GM19395 (cell line): ENCODE measurements around the gene DIPK1C.

Experiments
- ATAC-seq: cut with Tn5 transposase; IDR thresholded peaks from one replicate; pipeline ENCODE4 v1.9.1; 2021; ENCODE audit warnings: mild to moderate bottlenecking, moderate library complexity; ENCODE audit not compliant: unreplicated experiment

DIPK1C gene

DNA sequence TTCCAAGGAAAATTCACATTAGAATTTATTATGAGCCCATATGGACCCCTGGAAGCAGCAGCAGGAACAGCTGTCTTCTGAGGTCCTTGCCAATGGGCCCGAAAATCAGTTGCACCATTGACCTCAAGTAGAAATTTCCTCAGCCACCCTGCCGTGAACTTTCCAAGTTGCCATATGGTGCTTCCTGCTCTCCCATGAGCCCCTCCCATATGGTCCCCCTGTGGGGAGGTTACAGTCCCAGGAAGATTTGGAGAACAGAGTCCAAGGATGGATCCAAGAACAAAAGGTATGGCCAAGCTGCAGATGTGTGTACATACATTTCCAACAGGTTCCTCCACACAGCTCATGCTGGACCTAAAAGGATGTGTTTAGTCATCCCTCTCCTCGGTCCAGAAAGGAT lies 34.6 kb downstream of the DIPK1C start:
- ATAC-seq = no peak

DNA sequence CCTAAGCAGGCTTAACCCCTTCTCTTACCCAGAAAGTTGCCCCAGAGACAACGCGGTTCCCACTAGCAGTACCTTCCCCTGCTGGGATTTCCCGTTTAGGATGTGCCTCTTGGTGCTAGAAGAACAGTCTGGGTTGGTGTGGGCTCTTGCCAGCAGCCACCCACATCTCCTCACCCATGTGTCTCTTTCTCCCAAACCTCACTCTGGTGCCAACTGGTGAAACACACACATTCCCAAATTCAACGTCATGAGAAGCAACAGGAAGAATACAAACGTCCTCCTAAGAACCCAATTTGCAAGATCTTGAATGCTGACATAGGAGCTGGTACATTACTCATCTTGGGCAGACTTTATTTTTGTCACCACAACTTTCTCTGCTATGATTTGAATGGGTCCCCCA lies 36.2 kb downstream of the DIPK1C start:
- no peak for ATAC-seq

DNA sequence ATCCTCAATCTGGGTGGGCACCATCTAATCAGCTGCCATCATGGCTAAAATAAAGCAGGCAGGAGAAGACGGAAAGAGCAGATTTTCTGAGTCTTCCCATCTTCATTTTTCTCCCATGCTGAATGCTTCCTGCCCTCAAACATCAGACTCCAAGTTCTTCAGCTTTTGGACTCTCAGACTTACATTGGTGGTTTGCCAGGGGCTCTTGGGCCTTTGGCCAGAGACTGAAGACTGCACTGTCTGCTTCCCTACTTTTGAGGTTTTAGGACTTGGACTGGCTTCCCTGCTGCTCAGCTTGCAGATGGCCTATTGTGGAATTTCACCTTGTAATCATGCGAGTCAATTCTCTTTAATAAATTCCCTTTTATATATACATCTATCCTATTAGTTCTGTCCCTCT lies 36.6 kb downstream of the DIPK1C start:
- no peak for ATAC-seq

DNA sequence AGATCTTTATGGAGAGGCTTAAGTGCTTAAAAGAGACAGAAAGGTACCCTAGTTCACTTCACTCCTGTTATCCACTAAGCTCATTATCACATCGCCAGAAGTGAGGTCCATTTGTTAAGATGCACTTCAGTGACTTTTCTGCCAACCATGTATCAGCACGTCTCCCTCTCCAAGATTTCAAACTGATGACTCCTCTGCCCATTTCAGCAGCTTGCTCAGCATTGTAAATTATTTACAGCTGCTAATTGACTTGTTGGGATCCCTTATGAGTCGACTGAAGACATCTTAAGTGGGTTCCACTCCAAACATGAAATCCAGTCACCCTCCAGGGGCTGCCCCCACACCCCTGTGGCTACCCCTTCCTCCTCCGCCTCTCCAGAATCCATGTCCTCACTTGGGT lies 37.3 kb downstream of the DIPK1C start:
- ATAC-seq = no peak

DNA sequence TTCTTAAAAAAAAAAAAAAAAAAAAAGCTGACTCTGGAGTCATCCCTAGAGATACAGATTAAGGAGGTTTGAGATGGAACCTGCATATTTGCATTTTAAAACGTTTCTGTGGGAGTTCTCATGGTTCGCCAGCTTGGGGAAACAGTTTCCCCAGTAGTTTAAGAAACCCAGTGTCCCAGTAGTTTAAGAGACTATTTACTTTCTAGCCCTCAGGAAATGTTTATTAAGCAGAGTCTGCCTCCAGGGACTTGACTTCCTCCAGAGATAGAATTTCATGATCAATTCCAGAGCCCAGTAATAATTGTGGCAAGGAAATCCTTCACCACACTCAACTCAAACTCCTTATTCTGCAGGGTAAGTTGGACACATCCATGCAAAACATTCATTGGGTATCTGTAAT lies 39.1 kb downstream of the DIPK1C start:
- ATAC-seq = no peak

DNA sequence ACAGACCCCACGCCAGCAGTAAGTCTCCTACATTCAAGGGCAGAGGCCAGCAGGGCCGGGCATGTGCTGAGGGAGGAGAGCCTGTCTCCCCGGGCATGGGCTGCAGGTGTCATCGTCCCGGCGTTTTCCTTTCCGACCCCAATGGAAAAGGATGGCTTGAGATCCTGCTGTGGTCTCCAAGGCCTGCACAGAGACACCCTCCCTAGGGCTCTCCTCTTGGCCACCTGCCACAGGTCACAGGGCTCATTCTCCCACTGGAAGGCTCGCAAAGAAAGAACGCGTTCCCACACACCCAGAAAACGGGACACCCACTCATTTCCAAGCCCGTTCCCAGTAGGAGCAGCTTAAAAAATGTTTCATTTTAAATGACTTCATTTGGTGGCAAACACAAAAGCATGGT lies 41.0 kb downstream of the DIPK1C start:
- ATAC-seq = no peak

DNA sequence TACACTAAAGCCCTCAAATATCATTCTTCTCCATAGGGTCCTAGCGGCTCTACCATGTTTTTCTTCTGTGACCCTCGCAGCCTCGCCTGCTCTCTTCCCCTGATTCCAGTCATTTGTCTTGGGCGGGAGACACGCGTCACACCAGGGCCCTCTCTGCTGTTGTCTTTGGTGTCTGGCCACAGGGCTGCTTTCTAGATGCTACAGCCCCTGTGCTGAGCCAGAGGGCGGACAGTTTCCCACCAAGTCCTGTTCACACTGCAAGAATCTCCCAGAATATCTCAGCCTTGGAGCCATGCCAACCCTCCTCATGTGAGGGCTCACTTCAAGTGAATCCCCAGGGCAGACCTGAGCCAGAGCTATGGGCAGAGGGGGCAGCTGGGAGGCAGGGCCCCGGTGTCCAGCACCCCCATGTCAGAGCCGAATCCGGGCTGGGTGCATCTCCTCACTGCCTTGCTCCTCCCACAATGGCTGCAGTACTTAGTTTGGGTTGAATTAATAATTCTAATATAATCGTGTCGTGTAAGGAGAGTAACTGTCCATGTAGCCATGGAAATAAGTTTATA lies 42.1 kb downstream of the DIPK1C start:
- no peak for ATAC-seq

DNA sequence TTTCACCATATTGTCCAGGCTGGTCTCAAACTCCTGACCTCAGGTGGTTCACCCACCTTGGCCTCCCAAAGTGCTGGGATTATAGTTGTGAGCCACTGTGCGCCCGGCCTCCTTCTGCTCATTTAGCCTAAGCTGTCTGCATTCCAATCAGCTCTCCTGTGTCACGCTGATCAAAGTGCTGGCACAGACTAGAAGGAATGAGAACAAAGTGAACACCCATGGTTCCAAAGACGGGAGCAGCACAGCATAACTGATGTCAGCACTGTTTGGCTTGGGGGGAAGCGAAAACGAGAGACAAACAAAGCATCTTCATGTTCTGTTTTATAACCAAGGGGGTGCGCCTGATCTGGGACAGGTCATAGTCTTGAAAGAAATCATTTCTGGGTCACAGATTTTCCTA lies 43.3 kb downstream of the DIPK1C start:
- ATAC-seq = no peak

DNA sequence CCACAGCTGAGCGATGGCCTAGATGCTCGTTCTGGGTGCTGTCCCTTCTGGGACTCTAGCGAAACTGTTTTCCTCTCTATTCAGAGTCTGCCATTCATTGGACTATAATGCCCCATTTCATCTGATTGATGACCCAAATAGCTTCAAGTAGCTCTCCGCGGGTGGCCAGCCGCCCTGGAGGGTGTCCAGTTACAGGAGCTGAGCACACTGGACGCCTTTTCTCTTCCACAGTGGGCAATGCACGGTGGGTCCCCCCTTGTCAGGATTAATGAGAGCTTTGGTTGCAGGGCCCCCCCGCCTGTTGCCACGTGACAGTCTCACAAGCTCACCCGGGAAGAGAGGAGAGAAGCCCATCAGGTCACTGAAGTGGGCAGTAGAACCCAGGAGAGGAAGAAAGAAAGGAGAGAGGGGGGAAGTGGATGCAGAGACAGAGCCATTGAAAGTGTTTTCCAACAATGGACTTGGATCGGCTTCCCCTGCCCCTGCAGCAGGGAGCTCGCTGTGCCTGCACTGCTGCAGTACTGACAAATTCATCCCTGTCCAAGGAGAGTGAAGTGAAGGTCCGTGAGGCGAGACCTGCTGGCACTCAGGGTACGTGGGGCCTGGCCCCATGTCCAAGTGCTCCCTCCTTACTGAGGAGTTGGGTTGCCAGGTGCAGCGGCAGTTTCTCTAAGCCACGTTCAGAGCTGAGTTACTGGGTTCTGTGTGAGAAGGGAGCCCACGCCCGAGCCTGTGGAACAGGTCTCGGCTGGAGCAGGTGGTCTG lies 44.8 kb downstream of the DIPK1C start:
- ATAC-seq = no peak

DNA sequence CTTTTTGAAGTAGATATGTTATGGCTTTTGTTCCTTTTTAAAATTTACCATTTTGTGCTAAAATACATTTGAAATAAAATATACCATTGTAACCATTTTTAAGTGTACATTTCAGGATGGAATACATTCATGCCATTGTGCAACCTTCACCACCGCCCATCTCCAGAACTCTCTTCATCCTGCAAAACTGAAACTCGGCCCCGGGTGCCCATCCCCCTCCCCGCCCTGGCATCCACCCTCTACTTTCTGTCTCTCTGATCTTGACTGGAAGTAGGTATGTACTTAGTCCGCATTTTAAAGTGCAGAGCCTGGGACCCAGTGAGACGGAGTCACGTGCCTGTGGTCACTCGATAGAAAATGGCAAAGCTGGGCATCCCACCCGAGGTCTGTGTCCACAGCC lies 45.6 kb downstream of the DIPK1C start:
- no peak for ATAC-seq

DNA sequence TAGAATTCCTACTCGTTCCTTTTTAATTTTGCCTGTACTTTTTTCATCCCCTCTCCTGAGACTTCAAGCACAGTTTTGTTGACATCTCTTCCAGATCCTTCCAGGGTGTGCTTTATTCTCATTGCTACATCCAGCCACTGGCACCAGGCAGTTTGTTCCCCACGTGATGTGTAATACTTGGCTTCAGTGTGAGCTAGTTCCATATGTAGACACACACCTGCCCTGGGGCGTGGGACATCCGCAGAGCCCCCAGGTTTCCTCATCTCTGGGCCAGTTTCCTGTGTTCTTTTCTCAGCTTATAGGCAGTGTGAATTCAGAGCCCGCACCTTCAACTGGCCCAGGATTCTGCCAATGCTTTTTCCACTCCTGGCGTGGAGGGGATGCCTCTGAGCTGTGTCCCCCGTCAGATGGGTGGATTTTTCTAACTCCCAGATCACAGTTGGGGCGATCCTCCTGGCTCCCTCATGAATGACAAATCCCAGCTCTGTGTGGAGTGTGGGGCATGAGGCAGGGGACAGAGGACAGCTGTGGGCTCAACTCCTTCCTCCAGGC lies 46.6 kb downstream of the DIPK1C start:
- ATAC-seq = no peak

DNA sequence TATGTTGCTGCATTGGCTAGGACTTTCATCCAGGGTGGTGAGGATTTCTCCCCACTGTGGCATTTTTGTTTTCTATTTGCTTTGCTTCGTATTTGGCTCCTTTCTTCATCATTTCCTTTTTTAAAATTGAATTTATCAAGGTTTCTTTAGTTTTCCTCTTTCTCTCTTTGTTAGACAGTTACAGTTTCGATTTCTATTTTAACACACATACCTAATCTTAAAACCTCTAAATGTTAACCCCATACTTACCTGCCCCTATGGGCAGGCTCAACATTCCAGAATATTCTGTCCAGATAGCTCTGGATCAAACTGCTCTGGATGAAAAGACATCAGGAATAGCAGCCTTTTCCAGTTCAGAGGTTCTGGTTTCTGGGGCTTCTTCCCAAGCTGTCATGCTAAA lies 49.2 kb downstream of the DIPK1C start:
- ATAC-seq = peak; percentile 71

DNA sequence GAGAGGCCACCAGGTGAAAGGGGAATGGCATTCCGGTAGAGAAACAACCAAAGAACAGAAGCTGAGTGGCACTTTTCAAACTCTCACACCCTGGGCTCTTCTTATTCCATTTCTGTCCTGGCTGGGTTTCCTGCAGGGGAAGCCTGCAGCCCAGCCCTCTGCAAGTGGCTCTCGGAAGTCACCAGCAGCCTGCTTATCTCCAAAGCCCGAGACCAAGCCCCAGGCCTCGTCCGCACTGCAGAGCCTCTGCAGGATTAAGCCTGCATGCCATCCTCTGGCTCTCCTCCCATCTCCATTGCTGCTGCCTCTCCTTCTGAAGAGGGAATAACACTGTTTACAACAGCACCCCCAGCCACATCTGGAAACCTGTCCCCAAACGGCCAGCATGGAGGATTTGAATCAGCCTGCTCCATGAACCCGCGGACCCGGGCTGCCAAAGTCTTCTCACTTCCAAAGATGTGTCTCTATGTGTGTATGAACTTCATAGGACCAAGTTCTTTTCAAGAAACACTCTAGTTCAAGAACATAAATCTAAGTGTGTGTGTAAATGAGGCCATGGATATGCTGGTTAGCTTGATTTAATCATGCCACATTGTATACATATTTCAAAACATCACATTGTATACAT lies 54.2 kb downstream of the DIPK1C start:
- ATAC-seq = no peak

DNA sequence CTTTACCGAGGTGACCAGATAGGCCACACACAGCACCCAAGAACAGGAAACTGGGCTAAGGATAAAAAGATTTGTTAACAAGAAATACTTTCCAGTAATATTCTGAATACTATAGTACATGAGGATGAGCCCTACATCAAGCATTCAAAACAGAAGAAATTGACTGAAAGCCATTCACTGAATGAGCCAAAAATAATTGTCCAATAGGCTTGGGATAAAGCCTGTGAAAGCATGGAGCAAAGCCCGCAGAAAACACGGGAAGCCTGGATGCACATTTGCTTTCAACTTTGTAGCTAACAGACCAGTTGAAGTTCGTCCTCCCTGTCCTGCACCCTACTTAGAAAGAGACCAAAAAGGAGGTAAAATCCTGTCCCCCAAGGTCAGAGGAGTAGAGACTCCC lies 56.3 kb downstream of the DIPK1C start:
- no peak for ATAC-seq

DNA sequence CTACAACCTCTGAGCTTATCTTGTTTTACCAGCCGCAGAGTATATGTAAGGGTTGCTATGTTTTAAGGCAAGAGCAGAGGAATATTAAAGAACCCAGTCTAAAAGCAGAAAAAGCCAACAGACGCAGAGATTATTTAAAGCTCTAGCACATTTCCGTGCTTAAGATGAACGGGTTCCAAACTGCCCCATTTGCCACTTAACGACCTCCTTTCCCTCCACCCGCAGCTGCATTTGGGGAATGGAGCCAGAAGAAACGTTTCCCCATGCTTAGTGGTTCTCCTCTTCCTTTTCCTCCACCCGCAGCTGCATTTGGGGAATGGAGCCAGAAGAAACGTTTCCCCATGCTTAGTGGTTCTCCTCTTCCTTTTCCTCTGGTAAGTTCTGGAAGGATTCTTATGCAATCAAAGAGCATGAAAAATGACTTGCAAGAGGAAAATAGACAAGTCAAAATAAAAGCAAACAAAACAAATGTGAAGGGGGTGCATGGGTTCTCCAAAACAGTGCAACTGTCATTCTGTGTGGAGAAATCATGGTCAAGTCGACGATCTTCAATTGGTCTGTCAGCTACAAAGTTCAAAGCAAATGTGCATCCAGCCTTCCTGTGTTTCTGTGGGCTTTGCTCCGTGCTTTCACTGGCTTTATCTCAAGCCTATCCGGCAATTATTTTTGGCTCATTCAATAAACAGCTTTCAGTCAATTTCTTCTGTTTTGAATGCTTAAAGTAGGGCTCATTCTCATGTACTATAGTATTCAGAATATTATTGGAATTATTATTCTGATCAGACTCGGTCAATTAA lies 57.8 kb downstream of the DIPK1C start:
- ATAC-seq = no peak

DNA sequence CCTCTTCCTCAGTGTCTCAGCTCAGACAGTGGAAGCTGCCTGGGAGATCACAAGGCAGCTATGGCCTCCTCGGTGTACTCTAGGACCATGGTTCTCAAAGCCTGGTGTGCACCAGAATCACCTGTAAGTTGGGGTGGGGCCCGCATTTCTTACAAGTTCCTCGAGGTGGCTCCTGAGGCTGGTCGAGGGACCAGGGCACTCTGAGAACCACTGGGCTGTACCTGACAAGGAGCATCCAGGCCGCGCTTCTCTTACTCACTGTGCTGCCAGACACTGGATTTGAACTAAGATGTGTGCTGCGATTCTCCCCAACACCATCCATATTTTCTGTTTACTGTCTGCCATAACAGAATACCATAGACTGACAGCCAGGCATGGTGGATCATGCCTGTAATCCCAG lies 59.5 kb downstream of the DIPK1C start:
- no peak for ATAC-seq

DNA sequence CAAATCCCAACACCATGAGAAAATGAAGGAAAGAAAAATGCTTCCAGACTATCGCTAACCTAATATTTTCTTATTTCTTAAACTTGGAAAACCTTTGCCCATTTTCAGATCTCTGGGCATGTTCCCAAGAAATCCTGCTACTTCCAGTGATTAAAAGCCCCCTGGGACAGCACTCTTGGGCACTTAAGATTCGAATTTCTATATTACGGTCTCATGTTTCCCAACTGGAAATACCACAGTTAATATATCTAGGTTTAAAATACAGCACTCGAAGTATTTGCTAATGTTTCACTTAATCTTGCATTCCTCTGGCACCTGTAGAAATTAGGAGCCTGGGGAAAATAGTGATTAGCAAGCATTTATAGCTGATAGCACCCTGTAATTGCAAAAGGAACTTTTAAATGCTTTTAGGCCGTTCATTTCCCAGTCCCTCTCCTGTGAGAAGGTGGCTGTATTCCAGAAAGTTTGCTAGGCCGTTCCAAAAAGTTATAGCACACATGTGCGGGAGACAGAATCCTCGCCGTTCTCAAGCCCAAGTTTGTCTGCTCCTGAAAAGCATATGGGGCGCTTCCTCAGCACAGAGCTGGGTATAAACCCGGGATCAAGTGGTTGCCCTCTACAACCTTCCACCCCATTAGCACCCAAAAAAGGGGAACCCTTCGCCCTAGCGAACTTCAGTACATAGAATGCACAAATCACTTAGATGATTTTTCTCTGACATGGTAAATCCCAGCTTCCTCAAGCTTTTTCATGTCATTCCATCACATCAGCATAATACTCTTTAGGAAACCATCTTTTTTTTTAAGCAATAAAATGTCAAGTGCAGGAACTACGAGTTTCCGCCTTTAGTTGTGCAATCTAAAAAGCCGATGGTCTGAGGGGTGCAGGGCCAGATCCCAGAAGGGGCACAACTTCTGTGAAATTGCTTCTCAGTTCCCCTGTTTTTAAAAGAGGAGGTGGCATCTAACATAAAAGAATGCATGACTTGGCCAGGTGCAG lies 60.6 kb downstream of the DIPK1C start:
- no peak for ATAC-seq

DNA sequence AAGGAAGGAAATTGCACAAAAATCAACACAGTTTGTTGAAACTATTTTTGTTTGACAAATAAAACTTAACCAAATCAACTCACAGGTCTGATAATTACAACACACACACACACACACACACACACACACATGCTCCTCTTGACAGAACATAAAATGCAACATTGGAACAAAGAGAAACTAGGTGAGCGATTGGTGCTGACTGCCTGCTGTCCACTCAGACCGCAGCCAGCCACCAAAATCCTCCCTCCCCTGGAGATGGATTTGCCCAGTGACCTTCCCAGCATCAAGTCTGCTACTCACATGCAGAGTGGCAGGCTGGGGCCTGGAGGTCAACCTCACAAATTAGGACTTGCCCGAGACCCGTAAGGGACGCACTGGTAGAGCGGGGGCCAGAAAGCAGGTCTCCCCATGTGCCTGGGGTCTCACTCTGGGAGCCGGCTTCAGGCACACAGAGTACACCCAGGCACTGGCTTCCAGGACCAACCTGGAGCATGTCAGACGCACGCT lies 61.4 kb downstream of the DIPK1C start:
- no peak for ATAC-seq

DNA sequence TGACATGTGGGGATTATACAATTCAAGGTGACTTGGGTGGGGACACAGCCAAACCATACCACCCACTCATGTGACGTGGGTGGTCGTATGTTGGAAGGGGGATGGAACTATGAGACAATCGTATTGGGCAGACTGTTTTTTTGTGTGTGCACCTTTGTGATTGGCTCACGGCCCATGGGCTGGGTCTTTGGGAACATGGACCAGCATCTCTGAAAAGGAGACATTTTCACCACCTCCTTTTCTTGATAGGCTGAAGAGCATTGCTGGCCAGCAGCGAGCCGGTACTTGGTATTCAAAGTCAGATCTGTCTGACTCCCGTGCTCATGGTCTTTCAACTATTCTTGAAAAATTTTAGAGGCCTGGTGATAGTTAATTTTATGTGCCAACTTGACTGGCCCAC lies 62.1 kb downstream of the DIPK1C start:
- no peak for ATAC-seq

DNA sequence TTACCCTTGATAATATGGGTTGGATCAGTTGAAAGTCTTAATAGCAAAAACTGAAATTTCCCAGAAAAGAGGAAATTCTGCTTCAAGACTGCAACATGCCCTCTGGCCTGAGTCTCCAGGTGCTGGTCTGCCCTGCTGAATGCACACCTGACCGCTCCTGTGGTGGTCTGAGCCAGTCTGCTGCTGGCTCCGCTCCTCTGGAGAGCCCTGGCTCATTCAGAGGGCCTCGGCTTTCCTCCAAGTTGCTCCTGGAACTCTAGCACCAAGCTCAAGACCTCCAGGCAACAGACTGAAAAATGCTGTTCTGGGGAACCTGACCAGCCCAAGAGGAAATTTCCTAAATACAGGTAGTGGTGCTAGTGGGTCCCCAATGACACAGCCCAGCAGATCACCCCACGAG lies 64.8 kb downstream of the DIPK1C start:
- ATAC-seq = no peak
